Activated T-helper 1 cell treated with anti-CD3 and anti-CD28 coated beads, Interleukin-2, amount 50 U/mL, for 16 hours (primary cell): Measurements from ENCODE around the gene VIT.
"Not testable (repeated sequence)": the region's sequence is repeated elsewhere in the genome, so short reads cannot be mapped to it uniquely, and the experiment has no call there.

Source experiments
- DNase-seq, 2 donors: peaks; one replicate each; pipeline ENCODE4 v3.0.0-alpha.2; 2020; ENCODE audit warnings: low read depth in 1 of 2, low spot score in 1 of 2

VIT gene

GRCh38 chr2:36801088-36801487 lies 104.6 kb downstream of the VIT start:
- DNase-seq, result no peak

- DNase-seq, result no peak
These were observed 106.4 kb downstream of the VIT start for GRCh38 chr2:36802952-36803351.

GRCh38 chr2:36805635-36806224 lies 109.2 kb downstream of the VIT start:
- DNase-seq, result no peak

GRCh38 chr2:36807223-36807886 lies 110.8 kb downstream of the VIT start:
- no peak for DNase-seq

GRCh38 chr2:36808386-36809068 lies 112.0 kb downstream of the VIT start:
- no peak for DNase-seq

- no peak for DNase-seq
These were observed 112.5 kb downstream of the VIT start for GRCh38 chr2:36809069-36809445.

GRCh38 chr2:36811071-36811470 lies 114.6 kb downstream of the VIT start:
- DNase-seq, result no peak

- DNase-seq, result no peak
These were observed 115.7 kb downstream of the VIT start for GRCh38 chr2:36812196-36812595.

- DNase-seq, result no peak
These were observed 122.0 kb downstream of the VIT start for GRCh38 chr2:36818542-36818941.

- no peak for DNase-seq
These were observed 122.7 kb downstream of the VIT start for GRCh38 chr2:36819095-36819711.

GRCh38 chr2:36820942-36821605 lies 124.6 kb downstream of the VIT start:
- no peak for DNase-seq

- no peak for DNase-seq
These were observed 127.4 kb downstream of the VIT start for GRCh38 chr2:36823862-36824261.

- no peak for DNase-seq
These were observed 127.8 kb downstream of the VIT start for GRCh38 chr2:36824273-36824672.

GRCh38 chr2:36824683-36825082 lies 128.2 kb downstream of the VIT start:
- DNase-seq, result not testable (repeated sequence)

- DNase-seq, result no peak
These were observed 134.7 kb downstream of the VIT start for GRCh38 chr2:36831185-36831584.

GRCh38 chr2:36834203-36834602 lies 137.7 kb downstream of the VIT start:
- DNase-seq, result no peak

- DNase-seq, result no peak
These were observed 138.4 kb downstream of the VIT start for GRCh38 chr2:36834731-36835524.

GRCh38 chr2:36839976-36840617 lies 143.6 kb downstream of the VIT start:
- DNase-seq, result no peak

- no peak for DNase-seq
These were observed 147.3 kb downstream of the VIT start for GRCh38 chr2:36843838-36844237.

- no peak for DNase-seq
These were observed 152.8 kb downstream of the VIT start for GRCh38 chr2:36849265-36849664.
